Measurements from ENCODE around the gene AZIN2. TPM values are rescaled to one million over a fixed set of nuclear protein-coding genes. Genes with fewer than 3 reads are reported as not detected.

Gene AZIN2
- total RNA-seq, 1 experiment from 2014 or later = 0.39 TPM

DNA sequence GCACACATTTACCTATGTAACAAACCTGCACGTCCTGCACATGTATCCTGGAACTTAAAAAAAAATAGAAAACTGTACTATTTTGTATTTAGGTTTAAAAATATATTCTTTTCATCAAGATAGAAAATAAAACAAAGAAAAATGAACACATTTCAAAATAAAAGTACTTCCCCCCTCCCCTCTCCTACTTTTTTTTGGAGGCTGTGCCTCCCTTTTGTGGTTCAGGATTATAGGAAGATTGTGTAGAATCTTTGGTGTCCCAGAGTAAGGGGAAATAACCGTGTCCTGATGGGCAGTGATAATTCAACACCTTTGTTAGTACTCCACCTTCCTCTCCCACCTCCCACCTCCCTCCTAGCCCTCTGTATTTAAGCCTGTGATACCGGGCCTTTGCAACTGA is 60.8 kb downstream of the AZIN2 start:
- no peak for DNase-seq
- Histone ChIP-seq H3K9ac (ENCODE audit: extremely low read depth, insufficient read length, low read length) (no peak overlapping the region), H3K9me3 (ENCODE audit: control insufficient read depth, low read depth, low read length) (no peaks in the 10 kb centered on the region), H3K56ac (ENCODE audit: insufficient read length, low read depth, low read length) (no peak overlapping the region), H3K27ac (ENCODE audit: insufficient read length, low read depth, low read length) (no peak overlapping the region), H3K4me1 (ENCODE audit: insufficient read depth, low read length) (peaks cover 14% of the 10 kb centered on the region; the same call in 1 of the 2 replicates), H2AK5ac (ENCODE audit: insufficient read length, low read length) (no peak overlapping the region), H2BK5ac (ENCODE audit: insufficient read length, low read length) (no peak overlapping the region), H3K23me2 (ENCODE audit: insufficient read length, low read depth, low read length, poor library complexity, severe bottlenecking) (no peaks in the 10 kb centered on the region), H4K8ac (replicated peaks; ENCODE audit: insufficient read length, low read depth, low read length) (no peak overlapping the region), H2AFZ (ENCODE audit: low read length) (no peak overlapping the region), H3K79me1 (ENCODE audit: insufficient read depth, low read depth, low read length, poor library complexity, severe bottlenecking) (no peaks in the 10 kb centered on the region), H3K27me3 (ENCODE audit: insufficient read depth, low read length) (0 out of 2 replicates have a peak, but pooled peaks cover 3% of the 10 kb centered on the region), H3K4me2 (ENCODE audit: insufficient read depth, insufficient read length, low read length) (no peak overlapping the region), H3T11ph (ENCODE audit: low read length) (no peak overlapping the region), H3K79me2 (ENCODE audit: insufficient read depth, low read length) (no peaks in the 10 kb centered on the region), H3K14ac (ENCODE audit: insufficient read depth, low read length) (no peak overlapping the region), H3K4ac (ENCODE audit: low read depth, low read length) (no peak overlapping the region), H2BK15ac (ENCODE audit: low read depth, low read length) (no peak overlapping the region), H4K91ac (ENCODE audit: insufficient read length, low read depth, low read length) (no peak overlapping the region), H3K23ac (ENCODE audit: insufficient read length, low read depth, low read length) (no peak overlapping the region), H2BK20ac (ENCODE audit: low read depth, low read length, poor library complexity, severe bottlenecking) (no peak overlapping the region), H2BK120ac (ENCODE audit: low read depth, low read length, poor library complexity, severe bottlenecking) (no peak overlapping the region), H4K20me1 (ENCODE audit: control insufficient read depth, insufficient read depth, insufficient read length) (no peaks in the 10 kb centered on the region), H4K5ac (ENCODE audit: insufficient read length, low read depth, low read length) (no peak overlapping the region), H3K18ac (ENCODE audit: insufficient read length, low read depth, low read length) (no peak overlapping the region), H2BK12ac (ENCODE audit: insufficient read length, low read depth, low read length) (no peak overlapping the region)
- TF ChIP-seq, protein P1, sequence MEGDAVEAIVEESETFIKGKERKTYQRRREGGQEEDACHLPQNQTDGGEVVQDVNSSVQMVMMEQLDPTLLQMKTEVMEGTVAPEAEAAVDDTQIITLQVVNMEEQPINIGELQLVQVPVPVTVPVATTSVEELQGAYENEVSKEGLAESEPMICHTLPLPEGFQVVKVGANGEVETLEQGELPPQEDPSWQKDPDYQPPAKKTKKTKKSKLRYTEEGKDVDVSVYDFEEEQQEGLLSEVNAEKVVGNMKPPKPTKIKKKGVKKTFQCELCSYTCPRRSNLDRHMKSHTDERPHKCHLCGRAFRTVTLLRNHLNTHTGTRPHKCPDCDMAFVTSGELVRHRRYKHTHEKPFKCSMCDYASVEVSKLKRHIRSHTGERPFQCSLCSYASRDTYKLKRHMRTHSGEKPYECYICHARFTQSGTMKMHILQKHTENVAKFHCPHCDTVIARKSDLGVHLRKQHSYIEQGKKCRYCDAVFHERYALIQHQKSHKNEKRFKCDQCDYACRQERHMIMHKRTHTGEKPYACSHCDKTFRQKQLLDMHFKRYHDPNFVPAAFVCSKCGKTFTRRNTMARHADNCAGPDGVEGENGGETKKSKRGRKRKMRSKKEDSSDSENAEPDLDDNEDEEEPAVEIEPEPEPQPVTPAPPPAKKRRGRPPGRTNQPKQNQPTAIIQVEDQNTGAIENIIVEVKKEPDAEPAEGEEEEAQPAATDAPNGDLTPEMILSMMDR (conservative IDR thresholded peaks at IDR 0.05) = no peak
- Mint-ChIP-seq H3K9me3 (no peaks in the 10 kb centered on the region), H3K27me3 (ENCODE audit: low read depth) (peaks cover 1% of the 10 kb centered on the region; the same call in 1 of the 2 replicates), H3K27ac (no peak overlapping the region), H3K36me3 (ENCODE audit: insufficient read depth in 1 of 3, low read depth in 3 of 3) (peaks cover 0 to 5% (median 4%) of the 10 kb centered on the region in 3 experiments; a peak in 3 of 7 replicates), H3K4me3 (no peak overlapping the region; a peak in 1 of 5 replicates), H3K4me1 (peaks cover 48 to 56% of the 10 kb centered on the region in 2 experiments)
- no CpG with 5 or more reads among the region's 3 CpGs for WGBS (ENCODE audit: extremely low coverage, insufficient read length, low lambda C conversion rate)

Measured in H9 (cell line).